GM12865 (cell line): ENCODE data around the gene LAP3.
"Not testable (repeated sequence)": the region's sequence is repeated elsewhere in the genome, so short reads cannot be mapped to it uniquely, and the experiment has no call there.

ENCODE experiments used
- DNase-seq: peaks from one replicate; pipeline ENCODE4 v3.0.0; 2010; ENCODE audit warnings: low read depth
- H3K4me3 ChIP-seq: 2 replicates; pipeline ENCODE4 v1.5.1; 2011; ENCODE audit warnings: mild to moderate bottlenecking, low read depth, low read length, control low read depth
- TF ChIP-seq, protein P1 (sequence below): IDR thresholded peaks from 2 replicates; pipeline ENCODE4 v1.5.1; 2011; ENCODE audit warnings: low read length, control low read depth, low read depth, inconsistent platforms; ENCODE audit not compliant: insufficient read depth; ENCODE audit errors: missing control alignments

LAP3 gene

GRCh38 chr4:17576932-17577664, at the start of gene LAP3:
LAP3 (plus strand) TSS chr4:17577198; CDS start chr4:17577466, 268 bp downstream.
- peak; percentile 99 for DNase-seq
- H3K4me3 ChIP-seq: peak within 1 kb of the TSS; percentile 72
- TF ChIP-seq, protein P1, sequence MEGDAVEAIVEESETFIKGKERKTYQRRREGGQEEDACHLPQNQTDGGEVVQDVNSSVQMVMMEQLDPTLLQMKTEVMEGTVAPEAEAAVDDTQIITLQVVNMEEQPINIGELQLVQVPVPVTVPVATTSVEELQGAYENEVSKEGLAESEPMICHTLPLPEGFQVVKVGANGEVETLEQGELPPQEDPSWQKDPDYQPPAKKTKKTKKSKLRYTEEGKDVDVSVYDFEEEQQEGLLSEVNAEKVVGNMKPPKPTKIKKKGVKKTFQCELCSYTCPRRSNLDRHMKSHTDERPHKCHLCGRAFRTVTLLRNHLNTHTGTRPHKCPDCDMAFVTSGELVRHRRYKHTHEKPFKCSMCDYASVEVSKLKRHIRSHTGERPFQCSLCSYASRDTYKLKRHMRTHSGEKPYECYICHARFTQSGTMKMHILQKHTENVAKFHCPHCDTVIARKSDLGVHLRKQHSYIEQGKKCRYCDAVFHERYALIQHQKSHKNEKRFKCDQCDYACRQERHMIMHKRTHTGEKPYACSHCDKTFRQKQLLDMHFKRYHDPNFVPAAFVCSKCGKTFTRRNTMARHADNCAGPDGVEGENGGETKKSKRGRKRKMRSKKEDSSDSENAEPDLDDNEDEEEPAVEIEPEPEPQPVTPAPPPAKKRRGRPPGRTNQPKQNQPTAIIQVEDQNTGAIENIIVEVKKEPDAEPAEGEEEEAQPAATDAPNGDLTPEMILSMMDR: no peak

- H3K4me3 ChIP-seq: no peak overlapping the region
- TF ChIP-seq, protein P1: no peak
- DNase-seq: no peak
Observed at GRCh38 chr4:17528551-17529165, 48.3 kb upstream of the LAP3 start.

- TF ChIP-seq, protein P1: no peak
- DNase-seq: no peak
- H3K4me3 ChIP-seq: no peak overlapping the region
Observed at GRCh38 chr4:17531538-17532285, 45.3 kb upstream of the LAP3 start.

DNA sequence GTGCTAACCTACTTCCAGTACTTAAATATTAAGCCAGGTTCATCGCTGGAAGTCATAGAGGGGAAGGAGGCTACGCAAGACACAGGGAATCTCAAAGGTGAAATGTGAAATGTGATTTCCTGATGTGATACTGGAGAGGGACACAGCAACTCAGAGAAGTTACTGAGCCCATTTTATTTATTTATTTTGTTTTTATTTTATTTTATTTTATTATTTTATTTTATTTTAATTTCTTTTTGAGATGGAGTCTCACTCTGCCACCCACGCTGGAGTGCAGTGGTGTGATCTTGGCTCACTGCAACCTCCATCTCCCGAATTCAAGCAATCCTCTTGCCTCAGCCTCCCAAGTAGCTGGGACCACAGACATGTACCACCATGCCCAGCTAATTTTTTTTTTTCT, 42.3 kb upstream of the LAP3 start:
- TF ChIP-seq, protein P1: no peak
- DNase-seq: no peak
- H3K4me3 ChIP-seq: no peak overlapping the region

- no peak overlapping the region for H3K4me3 ChIP-seq
Observed at GRCh38 chr4:17535242-17535641, 41.8 kb upstream of the LAP3 start.

GRCh38 chr4:17535906-17536305, 41.1 kb upstream of the LAP3 start:
- TF ChIP-seq, protein P1: no peak
- H3K4me3 ChIP-seq: no peak overlapping the region
- DNase-seq: peak; percentile 21

More at GRCh38 chr4:17535242-17535641, 41.8 kb upstream of the LAP3 start:
- TF ChIP-seq, protein P1: no peak
- DNase-seq: peak; percentile 58

- not testable (repeated sequence) for DNase-seq, H3K4me3 ChIP-seq
Observed at GRCh38 chr4:17537060-17537459, 39.9 kb upstream of the LAP3 start.
